HG02973 (cell line): ENCODE measurements around the gene RBM39.
"Not testable (repeated sequence)": the region's sequence is repeated elsewhere in the genome, so short reads cannot be mapped to it uniquely, and the experiment has no call there.

Experiments used
- ATAC-seq: cut with Tn5 transposase; IDR thresholded peaks from one replicate; pipeline ENCODE4 v1.9.1; 2021; ENCODE audit warnings: moderate library complexity; ENCODE audit not compliant: unreplicated experiment

Gene RBM39

DNA sequence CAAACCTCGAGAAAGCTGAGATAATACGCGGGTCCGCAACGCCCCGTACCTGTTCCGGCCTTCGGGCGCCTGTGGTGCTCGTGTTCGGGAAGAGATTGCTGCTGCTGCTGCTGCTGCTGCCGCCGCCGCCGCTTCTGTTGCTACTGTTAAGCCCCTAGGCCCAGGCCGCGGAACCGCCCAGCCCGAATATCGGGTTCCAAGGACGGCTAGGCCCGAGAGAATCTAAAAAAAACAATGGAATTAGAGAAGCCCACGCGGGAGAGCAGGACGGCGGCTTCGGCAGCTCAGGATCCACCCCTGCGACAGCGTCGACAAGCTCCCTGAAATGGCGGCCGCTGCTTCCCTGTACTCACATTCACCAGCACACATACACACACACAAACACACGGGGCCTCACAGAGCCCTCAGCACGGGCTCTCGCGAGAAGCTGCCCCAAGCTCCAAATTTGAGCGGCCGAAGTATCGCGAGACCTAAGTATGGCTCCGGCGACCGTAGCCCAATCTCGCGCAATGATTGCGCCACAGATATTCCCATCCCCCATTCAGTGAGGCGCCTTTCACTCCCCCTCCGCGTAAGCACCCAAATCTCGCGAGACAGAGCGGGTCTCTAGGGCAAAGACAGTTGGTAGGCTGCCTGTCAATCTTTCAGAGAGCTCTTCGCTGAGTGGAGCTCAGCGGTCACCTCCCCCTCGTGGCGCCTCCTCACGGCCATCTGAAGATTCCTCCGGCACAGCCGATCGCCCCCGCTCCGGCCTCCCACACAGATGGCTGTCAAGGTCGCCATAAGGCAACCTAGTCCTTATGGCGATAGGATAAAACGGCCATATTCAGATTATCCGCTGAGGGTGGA lies at the start of gene RBM39:
Gene RBM39 (minus strand): TSS at position 369 of the 849 bp plus-strand sequence. CDS start 1,386 bp downstream, outside the sequence.
- ATAC-seq: peak; percentile 83

GRCh38 chr20:35791821-35792220 lies 49.8 kb upstream of the RBM39 start:
- ATAC-seq: no peak

DNA sequence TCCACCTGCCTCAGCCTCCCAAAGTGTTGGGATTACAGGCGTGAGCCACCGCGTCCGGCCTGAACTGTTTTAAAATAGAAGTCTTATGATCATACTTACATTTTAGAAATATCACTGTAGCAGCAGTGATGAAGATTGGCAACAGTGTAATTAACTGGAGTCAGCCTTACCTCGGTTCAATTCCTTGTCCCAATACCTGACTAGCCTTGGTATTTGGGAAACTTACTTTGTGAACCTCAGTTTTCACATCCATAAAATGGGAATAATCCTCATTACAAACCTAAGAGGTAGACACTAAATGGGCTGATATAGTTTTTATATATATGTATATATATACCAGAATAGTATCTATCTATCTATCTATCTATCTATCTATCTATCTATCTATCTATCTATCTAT lies 49.0 kb upstream of the RBM39 start:
- no peak for ATAC-seq

- ATAC-seq: no peak
These were observed 46.7 kb upstream of the RBM39 start for GRCh38 chr20:35788796-35789195.

DNA sequence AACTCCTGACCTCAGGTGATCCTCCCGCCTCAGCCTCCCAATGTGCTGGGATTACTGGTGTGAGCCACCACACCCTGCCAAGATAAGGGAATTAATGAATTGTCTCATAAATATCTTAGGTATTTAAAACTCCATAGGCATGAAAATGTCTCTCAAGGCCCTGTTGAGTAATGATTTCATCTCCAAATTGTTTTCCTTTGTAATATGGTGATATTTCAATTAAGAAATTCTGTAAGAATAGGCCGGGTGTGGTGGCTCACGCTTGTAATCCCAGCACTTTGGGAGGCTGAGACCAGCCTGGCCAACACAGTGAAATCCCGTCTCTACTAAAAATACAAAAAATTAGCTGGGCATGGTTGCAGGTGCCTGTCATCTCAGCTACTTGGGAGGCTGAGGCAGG lies 43.5 kb upstream of the RBM39 start:
- ATAC-seq: not testable (repeated sequence)

DNA sequence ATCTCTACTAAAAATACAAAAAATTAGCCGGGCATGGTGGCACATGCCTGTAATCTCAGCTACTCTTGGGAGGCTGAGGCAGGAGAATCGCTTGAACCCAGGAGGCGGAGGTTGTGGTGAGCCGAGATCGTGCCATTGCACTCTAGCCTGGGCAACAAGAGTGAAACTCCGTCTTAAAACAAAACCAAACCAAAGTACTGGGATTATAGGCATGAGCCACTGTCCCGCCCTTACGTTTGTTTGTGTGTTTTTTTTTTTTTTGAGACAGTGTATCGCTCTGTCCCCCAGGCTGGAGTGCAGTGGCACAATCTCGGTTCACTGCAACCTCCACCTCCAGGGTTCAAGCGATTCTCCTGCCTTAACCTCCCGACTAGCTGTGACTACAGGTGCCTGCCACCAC lies 41.8 kb upstream of the RBM39 start:
- not testable (repeated sequence) for ATAC-seq

DNA sequence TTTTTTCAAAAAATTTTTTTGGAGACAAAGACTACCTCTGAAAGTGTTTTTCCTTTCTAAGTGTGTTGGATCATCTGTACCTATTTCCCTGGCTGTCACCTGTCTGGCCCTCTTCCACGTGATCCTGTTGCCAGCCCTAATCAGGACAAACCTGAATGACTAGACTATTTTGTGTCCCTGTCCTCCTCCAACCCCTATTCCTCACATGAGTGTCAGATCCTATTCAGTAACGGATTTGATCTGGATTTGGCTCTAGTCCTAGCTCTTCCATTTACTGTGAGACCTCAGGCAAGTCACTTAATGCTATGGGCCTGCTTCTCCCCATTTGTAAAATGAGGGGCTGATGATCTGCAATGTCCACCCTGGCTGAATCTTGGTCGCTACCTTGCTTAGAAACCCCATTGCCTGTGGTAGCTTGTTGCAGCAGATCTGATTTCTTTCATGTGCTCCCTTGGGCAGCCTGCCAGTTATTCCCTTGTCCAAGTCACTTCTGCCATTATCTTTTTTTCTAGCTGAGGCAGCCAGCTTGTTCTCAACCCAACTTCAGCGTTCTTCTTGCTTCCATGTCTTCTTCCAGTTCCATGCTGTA lies 34.5 kb upstream of the RBM39 start:
- no peak for ATAC-seq

GRCh38 chr20:35774391-35774790 lies 32.3 kb upstream of the RBM39 start:
- no peak for ATAC-seq

- no peak for ATAC-seq
These were observed 31.2 kb upstream of the RBM39 start for GRCh38 chr20:35773154-35773751.

- ATAC-seq: no peak
These were observed 30.6 kb upstream of the RBM39 start for GRCh38 chr20:35772563-35773058.

GRCh38 chr20:35771689-35772562 lies 29.9 kb upstream of the RBM39 start, which contains the start of gene PHF20:
Gene PHF20, plus strand, starts transcription at chr20:35772015. Its CDS starts 29,508 bp downstream, at chr20:35801523.
- ATAC-seq: peak; percentile 77

- no peak for ATAC-seq
These were observed 29.3 kb upstream of the RBM39 start for GRCh38 chr20:35771367-35771688.

DNA sequence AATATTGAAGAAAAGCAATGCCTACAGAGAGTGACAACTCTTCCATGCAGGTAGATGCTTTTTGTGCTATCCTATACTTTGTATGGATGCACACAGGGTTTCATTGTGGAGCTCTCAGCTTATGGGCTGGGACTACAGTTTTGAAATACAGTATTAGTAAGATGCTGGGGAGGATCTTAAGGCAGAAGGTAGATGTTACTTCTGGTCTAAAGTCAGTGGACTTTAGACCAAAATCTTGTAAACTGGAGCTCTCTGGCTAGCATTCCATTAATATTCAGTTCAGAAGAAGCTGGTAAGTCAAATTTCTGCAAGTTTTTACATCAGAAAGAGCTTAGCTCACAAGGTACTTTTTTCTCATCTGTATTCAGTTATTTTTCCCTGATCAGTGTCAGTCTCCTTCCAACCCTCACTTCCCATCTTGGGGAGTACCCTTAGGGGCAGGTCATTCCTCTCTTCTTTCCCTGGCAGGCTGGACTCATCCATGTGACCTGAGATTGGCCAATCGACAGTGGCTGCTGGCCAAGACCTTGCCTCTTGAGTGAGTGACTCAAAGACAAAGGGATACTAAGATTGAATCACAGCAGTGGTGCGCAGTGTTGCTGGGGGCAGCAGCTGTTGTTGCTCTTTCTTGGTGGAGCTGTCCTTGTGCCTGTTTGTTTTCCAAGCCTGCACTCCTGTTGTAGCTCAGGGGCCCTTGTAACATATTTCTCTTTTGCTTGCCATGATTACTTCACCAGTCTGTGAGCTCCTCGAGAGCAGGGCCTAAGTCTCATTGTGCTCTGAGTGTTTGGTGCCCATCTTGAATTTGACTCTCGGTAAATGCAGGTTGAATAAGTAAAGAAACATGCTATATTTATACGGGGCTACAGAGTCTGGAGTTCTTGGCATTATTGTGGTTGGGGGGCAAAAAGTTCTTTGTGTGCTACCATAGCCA lies 26.9 kb upstream of the RBM39 start:
- no peak for ATAC-seq

DNA sequence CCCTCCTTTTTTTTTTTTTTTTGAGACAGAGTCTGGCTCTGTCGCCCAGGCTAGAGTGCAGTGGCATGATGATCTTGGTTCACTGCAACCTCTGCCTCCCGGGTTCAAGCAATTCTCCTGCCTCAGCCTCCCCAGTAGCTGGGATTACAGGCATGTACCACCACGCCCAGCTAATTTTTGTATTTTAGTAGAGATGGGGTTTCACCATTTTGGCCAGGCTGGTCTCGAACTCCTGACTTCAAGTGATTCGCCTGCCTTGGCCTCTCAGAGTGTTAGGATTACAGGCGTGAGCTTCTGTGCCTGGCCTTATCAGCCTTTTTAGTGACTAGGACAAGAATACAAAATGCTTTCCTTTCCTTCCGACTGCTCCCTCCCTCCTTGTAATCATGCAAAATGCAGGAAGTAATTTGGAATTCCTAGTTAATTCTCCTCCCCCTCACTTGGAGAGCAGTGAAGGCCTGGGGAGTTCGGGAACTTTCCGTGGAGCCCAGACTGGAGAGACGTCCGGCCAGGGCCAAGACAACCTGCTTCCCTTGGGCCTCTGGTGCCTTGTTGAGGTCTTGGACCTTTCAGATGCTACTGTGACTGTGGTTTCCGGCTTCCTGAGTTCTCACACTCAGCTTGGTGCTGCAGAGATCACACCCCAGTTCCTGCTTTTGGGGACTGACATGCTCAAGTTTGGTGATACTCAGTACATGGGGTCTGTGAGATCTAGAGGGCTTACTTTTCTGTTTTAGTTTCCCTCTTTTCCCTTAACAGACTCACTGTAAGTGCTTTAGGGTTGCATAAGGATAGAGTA lies 25.8 kb upstream of the RBM39 start:
- ATAC-seq: no peak

GRCh38 chr20:35766843-35767242 lies 24.8 kb upstream of the RBM39 start:
- ATAC-seq: no peak

- not testable (repeated sequence) for ATAC-seq
These were observed 22.9 kb upstream of the RBM39 start for GRCh38 chr20:35764936-35765335.

DNA sequence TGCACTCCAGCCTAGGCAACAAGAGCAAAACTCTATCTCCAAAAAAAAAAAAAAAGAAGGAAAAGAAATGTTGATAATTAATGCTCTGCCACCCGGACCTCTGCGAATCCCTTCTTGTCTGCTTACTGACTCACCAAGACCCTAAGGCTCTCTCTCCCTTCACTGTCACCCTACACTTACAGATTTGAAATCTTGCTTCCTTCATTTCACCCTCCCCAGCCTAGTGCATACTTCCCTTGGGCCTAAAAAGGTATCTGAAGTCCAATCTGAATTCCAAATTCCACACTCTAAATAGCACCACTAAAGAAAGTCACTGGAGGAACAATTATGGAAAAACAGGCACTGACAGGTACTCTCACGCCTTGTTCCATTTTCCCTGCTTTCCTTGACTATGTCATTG lies 20.4 kb upstream of the RBM39 start:
- ATAC-seq: no peak

DNA sequence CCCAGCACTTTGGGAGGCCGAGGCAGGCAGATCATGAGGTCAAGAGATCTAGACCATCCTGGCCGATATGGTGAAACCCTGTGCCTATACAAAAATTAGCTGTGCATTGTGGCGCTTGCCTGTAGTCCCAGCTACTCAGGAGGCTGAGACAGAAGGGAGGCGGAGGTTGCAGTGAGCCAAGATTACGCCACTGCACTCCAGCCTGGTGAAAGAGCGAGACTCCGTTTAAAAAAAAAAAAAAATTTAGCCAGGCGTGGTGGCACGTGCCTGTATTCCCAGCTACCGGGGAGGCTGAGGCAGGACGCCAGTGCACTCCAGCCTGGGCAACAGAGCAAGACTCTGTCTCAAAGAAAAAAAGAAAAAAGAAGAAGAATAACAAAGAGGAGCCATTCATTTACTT lies 19.5 kb upstream of the RBM39 start:
- not testable (repeated sequence) for ATAC-seq

- no peak for ATAC-seq
These were observed 15.1 kb upstream of the RBM39 start for GRCh38 chr20:35757098-35757705.
